Suppressor macrophage (primary cell): ENCODE data around the gene SALL1.

Experiments
- DNase-seq, 4 experiments: peaks; one replicate each; pipeline ENCODE4 v3.0.0-alpha.2; 2020 to 2022
- total RNA-seq, 17 experiments: gene quantifications; one replicate each; lab custom pipeline; 2026; ENCODE audit warnings: mixed read lengths in 6 of 17, inconsistent platforms in 3 of 17; lab: John Stamatoyannopoulos, UW

The SALL1 gene
- 0 to 2.1 (median 0) reads per million in 17 experiments for total RNA-seq

- no peak for DNase-seq
These were observed at the start of gene SALL1 for GRCh38 chr16:51150888-51151320. Gene SALL1 (minus strand): TSS chr16:51151270. CDS start chr16:51151241, 29 bp downstream.

GRCh38 chr16:51200793-51201192, 49.7 kb upstream of the SALL1 start:
- no peak for DNase-seq

GRCh38 chr16:51197953-51198748, 47.1 kb upstream of the SALL1 start:
- no peak for DNase-seq

GRCh38 chr16:51193879-51194278, 42.8 kb upstream of the SALL1 start:
- no peak for DNase-seq

- DNase-seq: no peak
These were observed 33.8 kb upstream of the SALL1 start for GRCh38 chr16:51184702-51185433.

- DNase-seq: no peak
These were observed 30.4 kb upstream of the SALL1 start for GRCh38 chr16:51181503-51181811.

GRCh38 chr16:51180719-51181502, 29.8 kb upstream of the SALL1 start:
- DNase-seq: no peak

GRCh38 chr16:51175081-51175480, 24.0 kb upstream of the SALL1 start:
- DNase-seq: no peak

- no peak for DNase-seq
These were observed 21.3 kb upstream of the SALL1 start for GRCh38 chr16:51172368-51172767.

GRCh38 chr16:51168755-51169154, 17.7 kb upstream of the SALL1 start:
- DNase-seq: no peak

GRCh38 chr16:51167170-51167895, 16.3 kb upstream of the SALL1 start:
- no peak for DNase-seq

- no peak for DNase-seq
These were observed 15.5 kb upstream of the SALL1 start for GRCh38 chr16:51166541-51166940.

GRCh38 chr16:51166091-51166490, 15.0 kb upstream of the SALL1 start:
- no peak for DNase-seq

GRCh38 chr16:51165043-51165442, 14.0 kb upstream of the SALL1 start:
- no peak for DNase-seq

GRCh38 chr16:51164574-51164973, 13.5 kb upstream of the SALL1 start:
- no peak for DNase-seq

GRCh38 chr16:51163894-51164566, 13.0 kb upstream of the SALL1 start:
- no peak for DNase-seq

GRCh38 chr16:51163366-51163765, 12.3 kb upstream of the SALL1 start:
- DNase-seq: no peak

GRCh38 chr16:51161440-51162195, 10.5 kb upstream of the SALL1 start:
- DNase-seq: no peak

GRCh38 chr16:51159865-51160264, 8.8 kb upstream of the SALL1 start:
- no peak for DNase-seq

GRCh38 chr16:51159296-51159695, 8.2 kb upstream of the SALL1 start:
- no peak for DNase-seq

GRCh38 chr16:51157698-51158097, 6.6 kb upstream of the SALL1 start:
- DNase-seq: no peak
